IMR-90 (cell line): ENCODE data around the gene MFSD6. TPM values are rescaled to one million over a fixed set of nuclear protein-coding genes. Genes with fewer than 3 reads are reported as not detected.

Source experiments
- ATAC-seq: fragments of 200-7000 bp; cut with Tn5 transposase; 2 replicates; pipeline ENCODE4 v1.9.1; 2020; ENCODE audit warnings: low read depth, mild to moderate bottlenecking, moderate library complexity
- BruUV-seq: library from RNA; stranded (reverse); fragments of 400-500 nt; replicated peaks from 2 replicates; lab custom pipeline; 2021; lab: Mats Ljungman, UMichigan
- CTCF ChIA-PET: fragments of 300-600 bp; formaldehyde crosslinking; extraction: SDS; loops from one replicate; lab custom pipeline; 2021; ENCODE audit warnings: antibody characterized with exemption; lab: Yijun Ruan, JAX
- POLR2A ChIA-PET: fragments of 300-600 bp; sonication (Branson Sonifier 250); formaldehyde crosslinking; loops from one replicate; lab custom pipeline; 2022; ENCODE audit warnings: antibody characterized with exemption; ENCODE audit not compliant: unreplicated experiment; lab: Charles Lee
- DNase-seq: peaks from one replicate; pipeline ENCODE4 v3.0.0; 2013
- H2AFZ ChIP-seq: replicated peaks from 2 replicates; pipeline ENCODE3; 2013; ENCODE audit warnings: low read length, mild to moderate bottlenecking; ENCODE audit not compliant: poor library complexity
- H2AK5ac ChIP-seq: 2 replicates; pipeline ENCODE4 v1.6.1; 2013; ENCODE audit warnings: low read depth, low read length, inconsistent platforms
- H2AK9ac ChIP-seq: replicated peaks from 2 replicates; pipeline ENCODE3; 2013; ENCODE audit warnings: mild to moderate bottlenecking, low read depth, low read length, moderate library complexity; ENCODE audit not compliant: poor library complexity
- H2BK120ac ChIP-seq: 2 replicates; pipeline ENCODE4 v1.6.1; 2013; ENCODE audit warnings: low read depth, low read length, inconsistent platforms
- H2BK15ac ChIP-seq: 3 replicates; pipeline ENCODE4 v1.6.1; 2013; ENCODE audit warnings: low read depth, low read length, inconsistent platforms
- H2BK20ac ChIP-seq: 2 replicates; pipeline ENCODE4 v1.6.1; 2013; ENCODE audit warnings: low read depth, mild to moderate bottlenecking, inconsistent platforms, low read length, moderate library complexity
- H2BK5ac ChIP-seq: 2 replicates; pipeline ENCODE4 v1.6.1; 2013; ENCODE audit warnings: mild to moderate bottlenecking, low read depth, low read length, inconsistent platforms; ENCODE audit not compliant: poor library complexity, severe bottlenecking
- H3K14ac ChIP-seq: replicated peaks from 2 replicates; pipeline ENCODE4 v1.6.1; 2013; ENCODE audit warnings: low read depth, low read length, inconsistent platforms
- H3K18ac ChIP-seq: 2 replicates; pipeline ENCODE4 v1.6.1; 2013; ENCODE audit warnings: low read depth, low read length, control low read depth
- H3K23ac ChIP-seq: 2 replicates; pipeline ENCODE4 v1.6.1; 2013; ENCODE audit warnings: low read depth, low read length, inconsistent platforms
- H3K27ac ChIP-seq: 2 replicates; pipeline ENCODE4 v1.5.1; 2013; ENCODE audit warnings: mild to moderate bottlenecking, control low read depth, low read length; ENCODE audit not compliant: insufficient read depth
- H3K27me3 ChIP-seq: 2 replicates; pipeline ENCODE4 v1.6.1; 2013; ENCODE audit warnings: low read length; ENCODE audit not compliant: control insufficient read depth, insufficient read depth
- H3K36me3 ChIP-seq: 2 replicates; pipeline ENCODE4 v1.6.1; 2013; ENCODE audit warnings: low read length, mixed read lengths; ENCODE audit not compliant: control insufficient read depth, insufficient read depth
- H3K4ac ChIP-seq: 2 replicates; pipeline ENCODE4 v1.6.1; 2013; ENCODE audit warnings: low read depth, low read length, inconsistent platforms
- H3K4me1 ChIP-seq: 2 replicates; pipeline ENCODE4 v1.6.1; 2013; ENCODE audit warnings: low read length, mixed read lengths; ENCODE audit not compliant: control insufficient read depth, insufficient read depth
- H3K4me2 ChIP-seq: 2 replicates; pipeline ENCODE4 v1.6.1; 2013; ENCODE audit warnings: low read depth, mild to moderate bottlenecking, control low read depth, low read length, moderate library complexity
- H3K4me3 ChIP-seq: 2 replicates; pipeline ENCODE4 v1.5.1; 2013; ENCODE audit warnings: low read depth, mild to moderate bottlenecking, control low read depth, low read length, moderate library complexity; ENCODE audit not compliant: insufficient read depth
- H3K56ac ChIP-seq: 2 replicates; pipeline ENCODE4 v1.6.1; 2013; ENCODE audit warnings: low read length, inconsistent platforms; ENCODE audit not compliant: insufficient read depth; ENCODE audit errors: extremely low read depth
- H3K79me1 ChIP-seq, 2 experiments: 2 replicates each; pipeline ENCODE4 v1.6.1; 2013; ENCODE audit warnings: low read length in 2 of 2, inconsistent platforms in 1 of 2, low read depth in 1 of 2
- H3K9ac ChIP-seq: 2 replicates; pipeline ENCODE4 v1.6.1; 2013; ENCODE audit warnings: low read depth, low read length, control low read depth
- H3K9me1 ChIP-seq: 2 replicates; pipeline ENCODE4 v1.6.1; 2013; ENCODE audit warnings: low read length, inconsistent platforms; ENCODE audit not compliant: insufficient read depth
- H3K9me3 ChIP-seq: 2 replicates; pipeline ENCODE4 v1.6.1; 2013; ENCODE audit warnings: low read length; ENCODE audit not compliant: control insufficient read depth, insufficient read depth
- H4K20me1 ChIP-seq: 2 replicates; pipeline ENCODE4 v1.6.1; 2013; ENCODE audit warnings: low read length, inconsistent platforms; ENCODE audit not compliant: insufficient read depth
- H4K5ac ChIP-seq: 2 replicates; pipeline ENCODE4 v1.6.1; 2013; ENCODE audit warnings: mild to moderate bottlenecking, low read depth, low read length, control low read depth
- H4K8ac ChIP-seq, 2 experiments: 2 replicates each; pipeline ENCODE4 v1.6.1; 2013; ENCODE audit warnings: low read depth in 2 of 2, low read length in 2 of 2, control low read depth in 1 of 2, inconsistent platforms in 1 of 2
- H4K91ac ChIP-seq: 2 replicates; pipeline ENCODE4 v1.6.1; 2013; ENCODE audit warnings: low read depth, low read length, inconsistent platforms; ENCODE audit not compliant: insufficient read depth
- BHLHE40 ChIP-seq: fragments of 150-350 bp; IDR thresholded peaks from 2 replicates; pipeline ENCODE4 v1.6.1; 2016; ENCODE audit warnings: mild to moderate bottlenecking, low read depth, low read length
- CEBPB ChIP-seq: IDR thresholded peaks from 2 replicates; pipeline ENCODE4 v1.6.1; 2012; ENCODE audit warnings: low read depth, low read length, improper control_type of control experiment
- CHD1 ChIP-seq: IDR thresholded peaks from 2 replicates; pipeline ENCODE4 v1.6.1; 2012; ENCODE audit warnings: low read depth, low read length, improper control_type of control experiment
- ELK1 ChIP-seq: fragments of 150-350 bp; IDR thresholded peaks from 2 replicates; pipeline ENCODE4 v1.6.1; 2016; ENCODE audit warnings: low read depth, mild to moderate bottlenecking, low read length, moderate library complexity, borderline replicate concordance
- FOS ChIP-seq: fragments of 150-350 bp; IDR thresholded peaks from 2 replicates; pipeline ENCODE4 v1.6.1; 2016; ENCODE audit warnings: low read depth, low read length
- MAFK ChIP-seq: IDR thresholded peaks from 2 replicates; pipeline ENCODE4 v1.6.1; 2012; ENCODE audit warnings: low read depth, low read length, improper control_type of control experiment
- MAZ ChIP-seq: IDR thresholded peaks from 2 replicates; pipeline ENCODE4 v1.6.1; 2012; ENCODE audit warnings: low read depth, mild to moderate bottlenecking, low read length, improper control_type of control experiment, moderate library complexity, borderline replicate concordance
- MXI1 ChIP-seq: IDR thresholded peaks from 2 replicates; pipeline ENCODE4 v1.6.1; 2012; ENCODE audit warnings: low read depth, mild to moderate bottlenecking, low read length, moderate library complexity, borderline replicate concordance
- NFE2L2 ChIP-seq: fragments of 150-350 bp; IDR thresholded peaks from 2 replicates; pipeline ENCODE4 v1.6.1; 2016; ENCODE audit warnings: low read depth, mild to moderate bottlenecking, low read length
- POLR2A ChIP-seq: IDR thresholded peaks from 2 replicates; pipeline ENCODE4 v1.6.1; 2012; ENCODE audit warnings: mild to moderate bottlenecking, low read depth, low read length
- RAD21 ChIP-seq: IDR thresholded peaks from 2 replicates; pipeline ENCODE4 v1.6.1; 2012; ENCODE audit warnings: low read length, improper control_type of control experiment
- RCOR1 ChIP-seq: IDR thresholded peaks from 2 replicates; pipeline ENCODE4 v1.6.1; 2012; ENCODE audit warnings: mild to moderate bottlenecking, low read length, improper control_type of control experiment; ENCODE audit not compliant: insufficient replicate concordance
- RFX5 ChIP-seq: IDR thresholded peaks from 2 replicates; pipeline ENCODE4 v1.8.0; 2012; ENCODE audit warnings: low read depth, mild to moderate bottlenecking, low read length, moderate library complexity
- USF2 ChIP-seq: fragments of 150-350 bp; IDR thresholded peaks from 2 replicates; pipeline ENCODE4 v1.6.1; 2017; ENCODE audit warnings: mild to moderate bottlenecking, antibody characterized with exemption, low read length, low read depth
- dilution Hi-C: fragments of 300-500 bp; cut with HindIII; formaldehyde crosslinking; loops from one replicate; pipeline ENCODE4 v1.14.3; 2018; ENCODE audit warnings: low sequenced_read_pairs; ENCODE audit not compliant: unreplicated experiment
- in situ Hi-C: fragments of 300-500 bp; cut with MboI; formaldehyde crosslinking; loops from 3 replicates; pipeline ENCODE4 v1.14.3; 2019; ENCODE audit warnings: low sequenced_read_pairs, inconsistent platforms, mixed read lengths
- intact Hi-C: fragments of 100-400 bp; cut with micrococcal nuclease; formaldehyde crosslinking; loops from 2 replicates; pipeline ENCODE4 v1.10.0; 2022
- polyA plus RNA-seq, 3 experiments: library from polyadenylated mRNA; depleted of rRNA; stranded (reverse); fragments of >200 nt; gene quantifications; 2 replicates each; pipeline ENCODE4 v1.2.3, GENCODE V29; 2012; ENCODE audit warnings: low replicate concordance in 1 of 3
- total RNA-seq: library from RNA; depleted of rRNA; stranded (reverse); fragments of >200 nt; gene quantifications from 2 replicates; pipeline ENCODE4 v1.2.3, GENCODE V29; 2012

MFSD6 gene
- total and polyA plus RNA-seq, 2 of the 4 experiments (the other 2 are of a cell fraction): 4.2 to 7.7 TPM

GRCh38 chr2:190527918-190528317, 119.8 kb downstream of the MFSD6 start:
- Histone ChIP-seq H3K4me1 (peaks cover 15% of the 10 kb centered on the region), H4K8ac (peak overlapping the region in 1 of 2 experiments; percentile 7; a peak in 1 of 4 replicates), H3K79me1 (peaks cover 3% of the 10 kb centered on the region in 2 experiments; a peak in 1 of 4 replicates), H3K23ac (no peak overlapping the region), H3K18ac (peak overlapping the region; percentile 63; the same call in 1 of the 2 replicates), H3K4ac (0 out of 2 replicates have a peak overlapping the region, but pooled peaks have one; percentile 78), H2BK15ac (peak overlapping the region; percentile 47; the same call in 1 of the 3 replicates), H4K20me1 (no peaks in the 10 kb centered on the region), H3K4me2 (no peak overlapping the region), H4K5ac (no peak overlapping the region; the same call in 1 of the 2 replicates), H2AK9ac (no peak overlapping the region), H2BK20ac (peak overlapping the region; percentile 76), H3K9me1 (peaks cover 14% of the 10 kb centered on the region), H3K4me3 (no peak overlapping the region), H2BK120ac (peak overlapping the region; percentile 51), H4K91ac (peak overlapping the region; percentile 7; the same call in 1 of the 2 replicates), H2AK5ac (no peak overlapping the region; the same call in 1 of the 2 replicates), H3K9ac (no peak overlapping the region), H2AFZ (no peak overlapping the region), H3K27me3 (no peaks in the 10 kb centered on the region), H3K27ac (no peak overlapping the region), H3K36me3 (no peaks in the 10 kb centered on the region), H2BK5ac (no peak overlapping the region), H3K56ac (no peak overlapping the region), H3K9me3 (peaks cover 5% of the 10 kb centered on the region; the same call in 1 of the 2 replicates), H3K14ac (peak overlapping the region; percentile 24; the same call in 1 of the 2 replicates)
- intact Hi-C loops (no loop called here), in situ Hi-C loops (no loop called here), dilution Hi-C loops (no loop called here)
- POLR2A ChIA-PET: no interaction called here
- CTCF ChIA-PET: no interaction called here
- no peak for TF ChIP-seq USF2
- no peak for TF ChIP-seq CHD1
- TF ChIP-seq BHLHE40: no peak
- no peak for TF ChIP-seq RCOR1
- TF ChIP-seq ELK1: no peak
- TF ChIP-seq FOS: no peak
- TF ChIP-seq NFE2L2: no peak
- TF ChIP-seq MAZ: no peak
- TF ChIP-seq CEBPB: no peak
- no peak for TF ChIP-seq POLR2A
- no peak for TF ChIP-seq MXI1
- no peak for TF ChIP-seq MAFK
- TF ChIP-seq RAD21: no peak
- TF ChIP-seq RFX5: no peak
- ATAC-seq (no peak), DNase-seq (no peak)
- no TSS peak for BruUV-seq
